ENCODE measurements around the gene IMPA2.
"Not testable (repeated sequence)": the region's sequence is repeated elsewhere in the genome, so short reads cannot be mapped to it uniquely, and the experiment has no call there.

Gene IMPA2

DNA sequence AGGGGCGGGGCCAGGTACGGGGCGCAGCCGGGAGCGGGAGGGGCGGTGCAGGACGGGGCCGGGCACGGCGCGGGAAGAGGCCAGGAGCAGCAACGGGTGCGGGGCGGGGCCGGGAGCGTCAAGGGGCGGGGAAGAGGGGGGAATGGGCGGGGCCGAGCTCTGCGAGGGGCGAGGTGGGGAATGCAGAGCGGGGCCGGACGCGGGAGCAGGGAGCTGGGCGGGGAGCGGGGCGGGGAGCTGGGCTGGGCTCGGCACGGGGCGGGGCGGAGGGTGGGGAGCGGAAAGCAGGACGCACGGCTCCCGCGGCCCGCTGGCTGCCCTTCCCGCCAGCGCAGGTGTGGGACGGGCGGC lies at the start of gene IMPA2:
TSS of gene IMPA2 (plus strand) at position 316 of the 351 bp plus-strand sequence. CDS start 163 bp downstream, outside the sequence.
- DNase-seq (ENCODE audit: low read depth, low spot score) = no peak

DNA sequence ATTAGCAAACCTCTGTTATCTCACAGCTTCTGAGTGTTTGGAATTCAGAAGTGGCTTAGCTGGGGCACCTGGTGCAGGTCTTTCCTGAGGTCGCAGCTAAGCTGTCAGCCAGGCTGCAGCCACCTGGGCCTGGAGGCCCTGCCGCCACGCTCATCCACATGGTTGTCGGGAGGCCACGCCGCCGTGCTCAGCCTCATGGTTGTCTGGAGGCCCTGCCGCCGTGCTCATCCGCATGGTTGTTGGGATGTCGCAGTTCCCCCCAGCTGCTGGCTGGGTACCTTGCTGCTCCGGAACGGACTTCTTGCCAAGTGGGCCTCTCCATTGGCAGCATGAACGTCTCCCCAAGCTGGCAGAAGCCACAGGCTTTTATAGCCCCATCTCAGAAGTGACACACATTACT lies 48.9 kb upstream of the IMPA2 start:
- DNase-seq (ENCODE audit: low read depth, low spot score) = no peak

DNA sequence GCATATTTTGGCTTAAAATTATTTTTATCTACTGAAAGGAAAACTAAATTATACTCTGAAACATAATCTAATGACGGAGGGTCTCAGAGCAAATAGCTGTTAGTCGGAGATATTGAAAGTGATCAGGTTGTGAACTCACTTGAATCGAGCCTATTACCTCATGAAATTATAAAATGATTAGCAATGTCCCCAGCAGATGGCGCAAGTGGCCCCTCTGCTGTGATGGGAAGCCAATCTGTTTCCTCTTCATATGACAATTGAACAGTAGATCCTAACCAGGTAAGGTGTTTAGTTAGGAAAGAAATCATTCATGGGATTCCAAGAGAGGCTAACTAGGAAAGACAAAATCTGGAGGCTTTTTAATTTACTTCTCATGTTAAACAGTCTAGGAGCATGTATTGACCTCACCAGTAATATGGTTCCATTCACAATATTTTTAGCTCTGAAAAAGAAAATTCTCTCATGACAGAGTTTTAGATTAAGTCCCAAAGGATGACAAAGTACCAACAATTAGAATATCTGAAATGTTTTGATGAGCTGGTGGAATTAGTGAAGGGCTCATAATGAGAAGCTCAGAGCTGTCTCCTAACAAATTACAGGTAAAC lies 43.3 kb upstream of the IMPA2 start:
- peak; percentile 27 for DNase-seq (ENCODE audit: low read depth, low spot score)

DNA sequence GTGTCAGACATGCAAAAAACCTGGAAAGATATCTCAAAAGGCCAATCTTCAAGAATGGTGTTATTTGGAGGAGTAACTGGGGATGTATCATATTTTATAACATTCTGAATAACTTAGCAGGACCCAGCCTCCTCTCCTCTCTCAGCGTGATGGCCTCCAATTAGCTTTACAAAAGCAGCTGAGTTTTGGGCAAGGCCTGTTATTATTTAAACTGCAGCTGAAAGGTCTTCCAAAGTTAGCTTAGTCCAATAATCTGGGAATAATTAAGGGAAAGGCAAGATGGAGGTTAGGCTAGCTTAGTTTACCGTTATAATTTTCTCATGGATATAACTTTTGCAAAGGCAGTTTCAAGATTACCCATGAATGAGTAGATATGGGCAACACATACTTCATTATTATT lies 40.4 kb upstream of the IMPA2 start:
- no peak for DNase-seq (ENCODE audit: low read depth, low spot score)

DNA sequence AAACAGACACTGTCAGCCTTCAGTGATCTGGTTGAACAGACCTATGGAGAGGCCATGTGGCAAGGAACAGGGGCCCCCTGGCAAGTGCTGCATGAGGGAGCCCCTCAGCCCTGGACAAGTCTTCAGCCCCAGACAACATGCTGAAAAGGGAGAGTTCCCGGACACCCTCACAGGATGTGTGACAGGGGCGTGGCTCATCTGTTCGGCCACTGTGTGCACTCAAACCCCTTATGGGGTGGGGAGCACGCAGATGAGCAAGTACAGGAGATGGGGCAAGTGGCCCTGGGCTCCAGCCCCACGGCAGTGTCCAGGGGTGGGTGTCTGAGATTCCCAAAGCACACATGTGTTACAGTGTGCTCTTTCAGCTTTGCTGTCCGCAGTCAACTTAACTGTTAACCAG lies 37.8 kb upstream of the IMPA2 start:
- no peak for DNase-seq (ENCODE audit: low read depth, low spot score)

DNA sequence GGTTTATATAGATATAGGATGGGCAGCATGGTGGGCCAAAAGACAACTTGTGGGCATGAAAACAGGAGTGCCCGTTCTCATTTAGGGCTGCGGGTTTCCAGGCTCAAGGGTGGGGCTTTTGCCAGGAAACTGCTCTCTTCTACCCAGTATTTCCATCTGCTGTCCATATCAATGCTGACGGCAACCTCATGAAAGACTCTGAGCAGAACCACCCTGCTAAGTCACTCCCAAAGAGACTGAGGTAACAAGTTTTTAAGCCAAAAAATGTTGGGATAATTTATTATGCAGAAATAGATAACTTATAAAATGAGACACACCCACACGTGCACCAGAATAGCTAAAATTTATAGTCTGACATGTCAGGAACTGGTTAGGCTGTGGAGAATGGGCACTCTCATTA lies 37.1 kb upstream of the IMPA2 start:
- no peak for DNase-seq (ENCODE audit: low read depth, low spot score)

DNA sequence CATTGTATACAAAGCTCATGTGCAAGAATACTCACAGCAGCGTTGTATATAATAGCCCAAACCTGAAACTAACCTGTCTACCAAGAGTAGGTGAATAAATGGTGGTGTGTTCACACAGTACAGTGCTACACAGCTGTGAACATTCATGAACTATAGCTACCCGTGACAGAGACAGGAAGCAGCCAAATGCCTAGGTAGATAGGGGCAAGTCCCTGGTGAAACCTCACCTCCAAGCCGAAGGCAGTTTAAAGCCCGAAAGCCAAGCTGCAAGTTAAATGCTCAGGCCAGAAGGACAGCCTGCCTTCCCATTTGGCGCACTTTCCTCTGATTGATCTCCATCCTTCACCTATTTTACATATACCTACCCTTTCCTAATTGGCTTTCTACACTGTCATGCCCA lies 36.5 kb upstream of the IMPA2 start:
- no peak for DNase-seq (ENCODE audit: low read depth, low spot score)

DNA sequence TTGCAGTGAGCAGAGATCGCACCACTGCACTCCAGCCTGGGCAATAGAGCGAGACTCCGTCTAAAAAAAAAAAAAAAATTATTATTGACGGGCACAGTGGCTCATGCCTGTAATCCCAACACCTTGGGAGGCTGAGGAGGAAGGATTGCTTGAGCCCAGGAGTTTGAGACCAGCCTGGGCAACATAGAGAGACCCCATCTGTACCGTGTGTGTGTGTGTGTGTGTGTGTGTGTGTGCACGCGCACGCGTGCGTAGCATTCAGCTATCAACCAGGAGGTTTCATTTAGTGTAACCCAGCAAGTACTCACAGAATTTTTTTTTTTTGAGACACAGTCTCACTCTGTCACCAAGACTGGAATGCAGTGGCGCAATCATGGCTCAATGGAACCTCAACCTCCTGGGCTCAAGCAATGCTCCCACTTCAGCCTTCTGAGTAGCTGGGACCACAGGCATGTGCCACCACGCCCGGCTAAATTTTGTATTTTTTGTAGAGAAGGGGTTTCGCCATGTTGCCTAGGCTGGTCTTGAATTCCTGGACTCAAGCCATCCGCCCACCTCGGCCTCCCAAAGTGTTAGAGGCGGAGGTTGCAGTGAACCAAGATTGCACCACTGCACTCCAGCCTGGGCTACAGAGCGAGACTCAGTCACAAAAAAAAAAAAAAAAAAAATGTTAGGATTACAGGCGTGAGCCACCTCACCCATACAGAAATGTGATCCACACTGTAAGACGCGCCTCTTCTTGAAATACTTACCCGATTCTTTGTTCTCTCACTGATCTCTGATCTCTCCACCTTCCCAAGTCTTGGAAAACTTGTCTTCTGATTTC lies 35.3 kb upstream of the IMPA2 start:
- not testable (repeated sequence) for DNase-seq (ENCODE audit: low read depth, low spot score)

DNA sequence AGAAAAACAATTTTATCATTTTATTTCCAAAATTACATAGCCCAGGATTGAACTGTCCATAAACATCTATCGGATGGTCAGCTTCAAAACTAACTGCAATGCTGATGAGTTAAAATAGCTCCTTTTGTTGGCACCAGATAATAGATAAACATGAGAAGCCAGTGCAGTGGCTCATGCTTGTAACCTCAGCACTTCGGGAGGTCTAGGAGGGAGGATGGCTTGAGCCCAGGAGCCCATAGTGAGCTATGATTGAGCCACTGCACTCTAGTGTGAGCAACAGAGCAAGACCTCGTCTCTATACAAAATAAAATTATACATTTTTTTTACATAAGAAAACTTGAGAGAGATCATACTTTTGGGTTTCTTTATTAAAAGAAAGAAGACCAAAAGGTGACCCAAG lies 34.6 kb upstream of the IMPA2 start:
- peak; percentile 46 for DNase-seq (ENCODE audit: low read depth, low spot score)

DNA sequence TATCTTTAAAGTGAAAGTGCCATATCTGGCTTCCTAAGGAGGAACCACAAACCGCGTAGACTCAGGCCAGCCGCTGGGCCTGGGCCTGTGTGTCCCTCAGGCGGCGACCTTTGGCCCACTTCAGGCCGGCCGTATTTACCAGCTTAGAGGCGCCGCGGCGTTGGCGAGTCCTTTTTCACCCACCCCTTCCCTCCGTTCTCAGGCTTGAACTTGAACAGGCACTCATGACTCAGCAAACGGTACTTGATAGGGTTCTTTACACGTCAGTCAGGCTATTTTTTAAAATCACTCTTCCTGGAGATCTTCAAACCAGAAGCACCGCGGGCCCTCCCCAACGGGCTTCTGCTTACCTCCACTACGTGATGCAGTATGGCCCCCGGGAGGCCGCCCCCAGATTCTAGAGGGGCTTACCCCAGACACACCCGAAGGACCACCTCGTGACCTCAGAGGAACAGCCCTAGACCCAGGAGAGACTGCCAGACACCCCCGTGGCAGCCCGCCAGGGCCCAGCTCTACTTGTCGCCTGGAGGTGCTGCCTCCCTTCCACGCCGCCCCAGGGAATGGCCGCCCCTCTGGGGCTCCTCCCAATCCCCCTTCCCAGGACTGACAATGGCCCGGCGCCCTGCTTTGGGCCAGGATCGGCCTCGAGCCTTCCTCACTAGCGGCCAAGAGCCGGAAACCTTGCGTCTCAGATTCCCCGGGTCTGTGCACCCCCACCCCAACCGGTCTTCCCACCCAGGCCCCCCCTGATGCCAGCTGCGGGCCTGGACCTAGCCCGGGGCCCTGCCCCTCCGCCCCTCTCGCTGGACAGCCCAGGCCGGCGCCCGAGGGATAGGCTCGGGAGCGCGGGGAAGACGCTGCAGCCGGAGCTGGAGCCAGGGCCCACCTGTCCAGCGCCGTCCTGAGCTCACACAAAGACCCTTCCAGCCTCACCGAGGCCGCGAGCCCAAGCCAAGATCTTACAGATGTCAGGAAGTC lies 33.8 kb upstream of the IMPA2 start:
- DNase-seq (ENCODE audit: low read depth, low spot score) = peak; percentile 87

DNA sequence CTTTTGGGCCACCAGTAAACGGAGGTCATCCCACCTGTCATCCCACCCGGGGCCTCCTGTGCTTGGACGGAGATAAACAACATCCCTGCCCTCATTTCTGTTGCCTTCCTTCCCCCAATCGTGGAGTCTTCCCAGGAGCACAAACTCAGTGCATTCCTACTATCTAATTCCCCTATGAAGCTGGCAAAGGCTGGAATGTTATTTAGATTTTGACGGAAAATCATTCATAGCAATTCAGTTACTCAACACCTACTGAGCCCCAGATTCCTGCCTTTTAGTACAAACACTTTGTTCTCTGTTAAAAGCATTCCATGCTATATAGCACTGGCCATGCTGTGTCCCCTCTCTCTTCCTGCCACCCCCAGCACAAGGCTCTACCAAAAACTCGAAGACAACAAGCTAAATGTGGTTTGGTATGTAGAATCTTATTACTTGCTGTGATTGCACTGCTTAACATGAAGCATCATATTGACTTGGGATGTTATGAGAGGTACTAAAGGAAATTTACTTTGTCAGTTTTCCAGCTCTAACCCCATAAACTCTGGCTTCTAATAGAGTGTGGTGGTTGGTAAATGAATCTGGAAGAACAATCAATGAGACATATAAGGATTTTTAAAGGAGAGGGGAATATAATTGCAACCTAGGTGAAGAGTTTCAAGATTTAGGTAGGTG lies 32.3 kb upstream of the IMPA2 start:
- no peak for DNase-seq (ENCODE audit: low read depth, low spot score)

DNA sequence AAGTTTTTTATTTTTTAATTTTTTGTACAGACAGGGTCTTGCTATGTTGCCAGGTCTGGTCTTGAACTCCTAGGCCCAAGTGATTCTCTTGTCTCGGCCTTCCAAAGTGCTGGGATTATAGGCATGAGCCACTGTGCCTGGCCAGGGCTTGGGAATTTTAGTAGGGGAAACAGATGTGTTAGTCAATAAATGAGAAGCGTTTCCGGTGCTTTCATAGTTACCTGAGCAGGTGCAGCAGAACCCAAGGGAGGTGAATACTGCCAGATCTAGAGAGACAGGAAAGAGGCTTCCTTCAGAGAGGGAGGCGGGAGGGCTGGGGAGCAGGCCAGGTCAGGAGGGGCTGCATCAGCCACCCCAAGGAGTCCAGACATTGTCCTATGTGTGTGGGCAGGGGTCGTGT lies 30.5 kb upstream of the IMPA2 start:
- DNase-seq (ENCODE audit: low read depth, low spot score) = no peak

DNA sequence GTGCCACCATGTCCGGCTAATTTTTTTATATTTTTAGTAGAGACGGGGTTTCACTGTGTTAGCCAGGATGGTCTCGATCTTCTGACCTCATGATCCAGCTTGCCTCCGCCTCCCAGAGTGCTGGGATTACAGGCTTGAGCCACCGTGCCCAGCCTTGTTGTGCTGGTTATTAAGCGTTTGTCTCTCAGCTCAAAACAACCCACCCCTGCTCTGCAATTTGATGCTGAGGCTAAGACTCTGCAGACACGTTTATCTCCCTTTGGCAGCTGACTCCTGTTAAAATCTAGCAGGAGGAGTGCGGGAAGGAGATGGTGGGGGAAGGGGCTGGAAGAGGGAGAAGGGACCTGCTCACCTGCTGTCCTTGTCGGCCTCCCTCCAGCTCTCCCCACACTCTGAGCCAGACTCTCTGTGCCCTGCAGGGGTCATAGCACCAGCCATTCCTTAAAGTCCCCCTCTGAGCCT lies 29.9 kb upstream of the IMPA2 start:
- DNase-seq (ENCODE audit: low read depth, low spot score) = no peak

DNA sequence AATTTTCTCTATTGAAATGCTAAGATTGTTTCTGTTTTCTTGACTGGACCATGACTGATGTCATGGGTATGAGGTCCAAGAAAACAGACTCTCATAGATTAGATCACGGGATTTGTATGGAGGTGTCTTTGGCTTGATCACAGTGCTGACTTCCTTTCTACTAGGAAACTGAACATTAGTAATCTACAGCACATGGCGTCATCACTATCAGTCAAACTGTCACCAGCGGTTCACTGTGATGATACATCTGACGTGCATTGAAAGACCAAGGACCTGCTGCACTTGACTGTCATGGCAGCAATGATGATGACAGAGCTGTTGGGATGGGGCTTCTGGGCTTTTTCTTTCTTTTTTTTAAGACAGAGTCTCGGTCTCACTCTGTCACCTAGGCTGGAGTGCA lies 28.2 kb upstream of the IMPA2 start:
- no peak for DNase-seq (ENCODE audit: low read depth, low spot score)

DNA sequence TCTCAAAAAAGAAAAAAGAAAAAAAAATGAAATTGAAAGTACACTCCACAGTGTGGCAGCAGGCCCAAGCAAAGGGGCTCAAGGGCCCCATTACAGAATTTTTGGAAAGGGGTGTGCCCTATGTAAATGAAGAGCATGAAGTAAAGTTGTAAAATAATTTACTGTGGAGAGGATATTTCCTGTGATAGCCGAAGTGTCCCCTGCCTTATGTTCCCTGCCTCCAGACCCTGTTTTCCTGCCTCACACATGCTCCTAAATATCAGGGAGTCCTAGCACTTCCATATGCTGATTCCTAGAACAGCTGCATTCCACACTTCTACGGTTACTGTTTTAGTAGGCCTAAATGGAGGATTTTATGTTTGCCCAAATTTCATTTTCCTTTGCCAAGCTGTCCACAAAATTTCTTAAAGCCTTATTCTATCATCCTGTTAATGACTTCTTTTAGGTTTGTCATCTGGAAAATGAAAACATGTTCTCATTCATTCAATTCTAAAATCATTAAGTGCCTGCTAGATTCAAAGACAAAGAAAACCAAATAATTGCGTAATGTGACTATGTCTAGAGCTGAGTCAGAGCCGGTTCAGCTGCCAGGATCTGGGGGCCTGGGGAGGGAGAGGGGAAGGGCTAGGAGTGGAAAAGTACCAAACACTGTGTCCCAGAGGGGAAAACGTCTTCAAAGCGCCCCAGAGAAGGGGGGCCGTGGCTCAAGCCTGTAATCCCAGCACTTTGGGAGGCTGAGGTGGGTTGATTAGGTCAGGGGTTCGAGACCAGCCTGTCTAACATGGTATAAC lies 25.9 kb upstream of the IMPA2 start:
- peak; percentile 77 for DNase-seq (ENCODE audit: low read depth, low spot score)

DNA sequence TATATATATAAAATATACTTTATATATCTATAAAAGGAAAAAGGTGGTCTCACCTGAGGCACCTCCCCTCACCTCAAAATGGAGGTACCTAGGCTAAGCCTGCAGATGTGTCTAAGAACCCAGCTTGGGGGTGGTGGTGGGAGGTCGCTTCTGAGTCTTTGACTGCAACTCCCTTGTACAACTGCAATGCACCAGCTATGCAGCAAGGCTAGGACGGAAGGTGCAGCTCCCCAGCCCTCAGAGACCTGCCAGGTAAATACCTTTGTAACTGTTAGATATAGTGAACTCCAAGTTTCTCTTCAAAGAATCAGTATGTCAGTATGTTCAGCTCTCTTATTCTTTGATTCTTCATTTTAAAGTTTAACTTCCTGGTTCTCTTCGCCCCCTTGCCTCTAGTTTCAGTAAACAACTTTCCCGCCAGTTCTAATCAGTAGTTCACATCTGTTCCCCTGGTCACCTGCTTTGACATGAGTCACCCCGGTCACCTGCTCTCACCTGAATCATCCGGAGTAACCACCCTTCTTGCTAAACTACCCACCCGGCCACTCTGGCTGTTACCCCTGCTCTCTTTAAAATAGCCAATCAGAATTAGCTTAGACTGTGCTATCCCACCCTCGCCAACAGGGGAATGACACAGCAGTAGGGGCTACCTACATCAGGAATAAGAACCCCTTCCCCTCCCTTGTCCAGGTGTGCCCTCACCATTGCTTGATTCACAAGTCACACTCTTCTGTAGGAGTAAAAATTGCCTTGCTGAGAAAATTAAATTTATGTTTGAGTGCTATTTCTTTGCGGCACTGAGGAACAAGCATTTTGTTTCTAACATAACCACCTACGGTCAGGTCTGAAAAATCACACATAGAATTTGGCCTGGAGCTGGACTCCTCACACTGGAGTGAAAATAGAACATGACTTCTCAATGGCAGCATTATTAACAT lies 24.7 kb upstream of the IMPA2 start:
- DNase-seq (ENCODE audit: low read depth, low spot score) = no peak

DNA sequence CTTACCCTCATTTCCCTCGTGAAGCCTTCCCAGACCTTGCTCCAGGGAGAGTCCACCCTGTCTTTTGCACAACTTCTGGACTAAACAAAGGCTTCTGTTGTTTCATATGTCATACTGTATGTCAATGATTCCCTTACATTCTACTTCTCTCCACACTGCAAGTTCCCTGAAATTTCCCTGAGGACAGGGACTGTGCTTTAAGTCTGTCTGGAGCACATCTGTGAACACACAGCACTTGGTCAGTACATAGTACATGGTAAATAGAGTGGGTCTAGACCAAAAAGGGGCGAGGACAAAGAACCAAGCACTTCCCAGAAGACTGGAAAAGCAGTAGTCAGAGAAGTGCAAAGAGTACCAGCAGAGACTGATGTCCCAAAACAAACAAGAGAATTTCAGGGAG lies 23.7 kb upstream of the IMPA2 start:
- no peak for DNase-seq (ENCODE audit: low read depth, low spot score)

DNA sequence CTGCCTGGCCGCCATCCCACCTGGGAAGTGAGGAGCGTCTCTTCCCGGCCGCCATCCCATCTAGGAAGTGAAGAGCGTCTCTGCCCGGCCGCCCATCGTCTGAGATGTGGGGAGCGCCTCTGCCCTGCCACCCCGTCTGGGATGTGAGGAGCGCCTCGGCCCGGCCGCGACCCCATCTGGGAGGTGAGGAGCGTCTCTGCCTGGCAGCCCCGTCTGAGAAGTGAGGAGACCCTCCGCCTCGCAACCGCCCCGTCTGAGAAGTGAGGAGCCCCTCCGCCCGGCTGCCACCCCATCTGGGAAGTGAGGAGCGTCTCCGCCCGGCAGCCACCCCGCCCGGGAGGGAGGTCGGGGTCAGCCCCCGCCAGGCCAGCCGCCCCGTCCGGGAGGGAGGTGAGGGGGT lies 21.7 kb upstream of the IMPA2 start:
- DNase-seq (ENCODE audit: low read depth, low spot score) = not testable (repeated sequence)

DNA sequence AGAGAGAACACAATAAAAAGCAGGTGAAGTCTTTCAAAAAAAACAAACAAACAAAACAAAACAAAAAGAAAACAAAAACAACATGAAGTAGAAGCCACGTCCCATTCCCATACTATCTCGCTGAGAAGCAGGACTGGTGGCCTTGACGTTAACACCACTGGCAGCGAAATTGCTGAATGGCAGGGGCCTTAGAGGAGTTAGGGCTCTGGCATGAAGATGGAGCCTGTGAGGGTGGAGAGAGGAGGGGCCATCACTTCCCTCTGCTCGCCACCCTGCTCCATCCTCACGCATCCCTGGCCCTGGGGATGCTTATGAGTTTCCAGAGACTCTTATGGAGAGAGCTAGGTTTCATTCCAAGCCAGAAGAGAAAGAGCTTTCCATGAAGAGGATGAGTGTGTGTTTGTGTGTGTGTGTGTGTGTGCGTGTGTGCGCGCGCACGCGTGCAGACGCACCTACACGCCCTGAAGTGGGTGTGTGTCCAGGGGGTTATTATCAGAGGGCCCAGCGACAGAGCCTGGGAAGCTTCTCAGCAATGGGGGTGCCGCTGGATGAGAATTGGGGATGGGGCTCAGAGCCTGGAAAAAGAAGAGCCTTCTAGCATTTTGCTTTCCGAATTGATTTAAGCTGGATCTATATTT lies 20.4 kb upstream of the IMPA2 start:
- no peak for DNase-seq (ENCODE audit: low read depth, low spot score)

Data from brain pericyte (primary cell).